GM21360 (cell line): ENCODE results near the gene RNF215.
"Not testable (repeated sequence)": the region's sequence is repeated elsewhere in the genome, so short reads cannot be mapped to it uniquely, and the experiment has no call there.

Source experiments
- ATAC-seq: cut with Tn5 transposase; IDR thresholded peaks from one replicate; pipeline ENCODE4 v1.9.1; 2021; ENCODE audit warnings: mild to moderate bottlenecking, moderate library complexity; ENCODE audit not compliant: unreplicated experiment

The RNF215 gene

DNA sequence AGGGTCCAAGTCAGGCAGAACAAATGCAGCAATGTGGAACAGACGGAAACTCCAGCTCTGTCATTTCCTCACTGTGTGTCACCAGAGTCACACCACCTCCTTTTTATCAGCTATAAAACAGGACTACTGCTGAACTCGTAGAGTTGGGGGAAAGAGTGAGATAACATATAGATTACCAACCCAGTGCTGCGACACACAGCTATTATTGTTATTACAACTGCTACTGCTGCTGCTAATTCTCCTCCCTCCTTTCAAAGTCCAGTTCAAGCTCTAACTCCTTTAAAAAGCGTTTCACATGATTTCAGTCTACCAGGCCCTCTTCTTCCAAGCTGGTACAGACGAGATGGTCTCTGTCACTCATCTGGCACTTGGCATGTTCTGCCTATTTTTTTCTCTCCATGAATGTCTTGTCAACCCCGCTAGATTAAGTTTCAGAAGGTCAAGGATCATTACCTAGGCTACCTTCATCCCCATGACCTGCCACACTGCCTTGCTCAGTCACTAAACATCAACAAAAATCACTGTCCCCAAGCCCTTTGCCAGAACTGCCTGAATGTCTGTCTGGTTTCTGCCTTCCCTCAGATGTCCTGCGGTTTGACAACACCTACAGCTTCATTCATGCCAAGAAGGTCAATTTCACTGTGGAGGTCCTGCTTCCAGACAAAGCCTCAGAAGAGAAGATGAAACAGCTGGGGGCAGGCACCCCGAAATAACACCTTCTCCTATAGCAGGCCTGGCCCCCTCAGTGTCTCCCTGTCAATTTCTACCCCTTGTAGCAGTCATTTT lies 34.7 kb upstream of the RNF215 start:
- ATAC-seq: no peak

GRCh38 chr22:30420347-30421125 lies 33.3 kb upstream of the RNF215 start:
- no peak for ATAC-seq

DNA sequence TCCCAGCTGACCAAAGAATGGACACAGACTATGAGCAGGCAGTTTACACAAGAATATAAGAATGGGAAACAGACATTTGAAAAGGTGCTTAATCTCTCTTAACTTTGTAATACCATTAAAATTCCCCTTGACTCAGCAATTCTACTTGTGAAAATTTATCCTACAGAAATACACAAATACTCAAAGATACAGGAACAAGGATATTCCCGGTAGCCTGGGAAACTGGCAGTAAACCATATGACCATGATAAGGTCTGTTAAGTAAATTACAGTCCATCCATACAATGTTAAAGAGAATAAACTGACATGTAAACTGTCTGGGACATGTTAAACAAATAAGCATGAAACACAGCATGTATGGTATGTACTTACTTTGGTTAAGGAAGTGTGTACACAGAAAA lies 29.6 kb upstream of the RNF215 start:
- no peak for ATAC-seq

- ATAC-seq: no peak
Observed at GRCh38 chr22:30416403-30416802, 29.2 kb upstream of the RNF215 start.

GRCh38 chr22:30414525-30415047 lies 27.4 kb upstream of the RNF215 start:
- ATAC-seq: no peak

DNA sequence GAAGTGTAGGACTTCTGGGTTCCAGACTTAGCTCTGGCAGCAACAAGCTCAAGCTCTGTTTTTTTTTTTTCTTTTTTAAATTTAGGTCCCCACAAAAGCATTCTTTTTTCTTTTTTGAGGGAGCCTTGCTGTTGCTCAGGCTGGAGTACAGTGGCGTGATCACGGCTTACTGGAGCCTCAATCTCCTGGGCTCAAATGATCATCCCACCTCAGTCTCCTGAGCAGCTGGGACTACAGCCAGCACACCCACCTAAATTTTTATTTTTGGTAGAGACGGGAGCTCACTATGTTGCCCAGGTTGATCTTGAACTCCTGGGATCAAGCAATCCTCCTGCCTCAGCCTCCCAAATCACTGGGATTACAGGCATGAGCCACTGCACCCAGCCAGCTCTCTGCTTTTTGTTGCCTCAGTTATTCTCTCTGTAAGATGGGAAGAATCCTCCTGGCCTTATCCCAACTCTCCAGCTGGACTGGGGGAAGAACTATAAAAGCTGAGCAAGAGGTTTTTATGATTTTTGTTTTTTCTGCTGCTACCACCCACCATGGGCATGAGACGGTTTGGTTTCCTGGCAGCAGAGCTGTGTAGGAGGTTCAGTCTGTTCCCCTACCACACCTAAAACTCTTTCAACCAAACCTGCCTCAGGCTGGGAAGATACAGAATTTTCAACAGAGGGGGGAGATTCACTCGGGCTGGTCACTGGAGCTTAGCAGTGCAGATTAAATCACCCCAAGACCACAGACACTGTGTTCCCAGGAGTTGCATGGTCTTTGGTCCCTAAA lies 26.7 kb upstream of the RNF215 start:
- no peak for ATAC-seq

GRCh38 chr22:30413001-30413400 lies 25.8 kb upstream of the RNF215 start:
- no peak for ATAC-seq

DNA sequence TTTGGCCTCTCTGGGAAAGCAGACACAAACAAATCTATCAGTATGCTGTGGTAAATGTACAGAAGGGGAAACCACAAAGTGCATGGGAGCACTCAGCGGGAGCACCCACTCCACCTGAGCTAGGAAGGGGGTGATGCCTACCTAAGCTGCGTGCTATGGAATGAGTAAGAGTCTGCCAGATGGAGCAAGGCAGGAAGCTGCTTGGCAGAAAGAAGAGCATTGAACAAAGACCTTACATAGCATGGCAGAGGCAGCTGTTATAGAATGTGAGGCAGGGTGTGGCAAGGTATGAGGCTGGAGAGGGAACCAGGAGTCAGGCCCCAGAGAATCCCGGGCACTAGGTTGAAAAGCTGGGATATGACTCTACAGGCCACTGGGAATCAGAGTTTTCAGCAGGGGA lies 24.6 kb upstream of the RNF215 start:
- no peak for ATAC-seq

DNA sequence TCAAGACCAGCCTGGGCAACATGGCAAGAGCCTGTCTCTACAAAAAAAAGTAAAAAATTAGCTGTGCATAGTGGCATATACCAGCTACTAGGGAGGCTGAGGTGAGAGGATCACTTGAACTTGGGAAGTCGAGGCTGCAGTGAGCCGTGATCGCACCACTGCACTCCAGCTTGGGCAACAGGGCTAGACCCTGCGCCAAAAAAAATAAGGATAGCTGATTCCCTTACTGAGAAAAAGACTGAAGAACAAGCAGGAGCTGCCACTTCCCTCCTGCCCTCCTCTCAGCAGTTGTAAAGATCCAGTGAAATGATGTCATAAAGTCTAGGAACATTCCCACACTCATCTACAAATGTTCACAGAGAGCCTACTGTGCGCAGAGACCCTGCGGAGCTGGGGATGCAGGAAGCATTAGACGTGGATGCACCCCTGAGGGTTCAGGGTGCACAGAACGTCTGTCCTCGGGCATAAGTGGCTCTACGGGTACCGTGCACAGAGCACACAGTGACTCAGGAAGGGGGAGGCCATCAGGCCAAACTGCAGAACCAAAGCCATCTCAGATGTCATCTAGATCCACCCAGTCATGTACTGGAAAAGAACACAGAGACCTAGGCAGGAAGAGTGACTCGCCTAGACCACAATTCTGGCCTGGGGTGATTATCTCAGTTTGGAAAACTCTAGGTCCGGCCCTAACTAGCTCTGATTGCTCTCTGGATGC lies 21.3 kb upstream of the RNF215 start:
- no peak for ATAC-seq

DNA sequence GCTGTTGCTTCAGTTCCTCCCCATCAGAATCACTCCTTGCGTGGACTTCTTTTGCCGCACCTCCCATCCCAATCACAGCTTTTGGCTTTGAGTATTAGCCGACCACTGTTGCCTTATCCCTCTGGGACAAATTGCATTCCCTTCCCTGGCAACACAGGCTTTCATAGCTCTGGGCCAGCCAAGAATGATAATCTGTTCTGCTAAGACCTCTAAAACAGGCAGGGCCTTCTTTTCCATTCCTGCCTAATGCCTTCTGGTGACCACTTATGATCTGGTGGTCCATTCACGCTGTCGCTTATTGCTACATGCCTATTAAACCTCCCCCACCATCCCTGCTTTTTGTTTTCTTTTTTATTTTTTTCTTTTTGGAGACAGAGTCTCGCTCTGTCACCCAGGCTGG lies 19.2 kb upstream of the RNF215 start:
- ATAC-seq: no peak

DNA sequence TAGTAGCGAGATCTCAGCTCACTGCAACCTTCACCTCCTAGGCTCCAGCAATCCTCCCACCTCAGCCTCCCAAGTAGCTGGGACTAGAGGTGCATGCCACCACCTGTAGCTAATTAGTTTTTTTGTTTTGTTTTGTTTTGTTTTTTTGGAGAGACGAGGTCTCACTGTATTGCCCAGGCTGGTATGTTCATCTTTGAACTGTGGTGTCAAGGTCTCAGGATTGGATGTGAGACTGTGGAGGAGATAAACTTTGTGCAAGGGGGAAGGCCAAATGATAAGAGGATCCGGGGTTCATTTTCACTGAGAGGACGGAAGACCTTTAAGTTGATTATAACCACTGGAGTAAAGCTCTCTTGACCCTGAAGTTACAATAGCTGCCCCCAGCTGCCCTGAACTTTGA lies 18.5 kb upstream of the RNF215 start:
- no peak for ATAC-seq

DNA sequence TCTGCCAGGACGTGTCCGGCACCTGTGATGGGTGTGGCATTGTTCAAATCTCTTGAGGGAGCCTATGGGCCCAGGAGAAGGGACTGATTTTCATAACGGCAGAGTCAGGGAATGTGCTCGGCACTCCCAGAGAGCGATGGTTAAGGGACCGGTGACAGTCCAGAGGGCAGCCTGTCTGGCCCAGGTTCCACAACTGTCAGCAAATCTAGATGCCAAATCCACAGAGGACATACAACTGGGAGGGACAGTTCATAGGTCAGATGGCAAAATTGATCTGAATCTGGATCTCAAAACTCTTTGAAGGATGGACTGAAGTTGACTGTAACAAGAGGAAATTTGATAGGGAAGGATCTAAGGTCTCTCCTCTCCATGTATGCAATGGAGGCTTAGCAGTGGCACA lies 17.1 kb upstream of the RNF215 start:
- no peak for ATAC-seq

GRCh38 chr22:30402766-30403104 lies 15.5 kb upstream of the RNF215 start:
- ATAC-seq: not testable (repeated sequence)

DNA sequence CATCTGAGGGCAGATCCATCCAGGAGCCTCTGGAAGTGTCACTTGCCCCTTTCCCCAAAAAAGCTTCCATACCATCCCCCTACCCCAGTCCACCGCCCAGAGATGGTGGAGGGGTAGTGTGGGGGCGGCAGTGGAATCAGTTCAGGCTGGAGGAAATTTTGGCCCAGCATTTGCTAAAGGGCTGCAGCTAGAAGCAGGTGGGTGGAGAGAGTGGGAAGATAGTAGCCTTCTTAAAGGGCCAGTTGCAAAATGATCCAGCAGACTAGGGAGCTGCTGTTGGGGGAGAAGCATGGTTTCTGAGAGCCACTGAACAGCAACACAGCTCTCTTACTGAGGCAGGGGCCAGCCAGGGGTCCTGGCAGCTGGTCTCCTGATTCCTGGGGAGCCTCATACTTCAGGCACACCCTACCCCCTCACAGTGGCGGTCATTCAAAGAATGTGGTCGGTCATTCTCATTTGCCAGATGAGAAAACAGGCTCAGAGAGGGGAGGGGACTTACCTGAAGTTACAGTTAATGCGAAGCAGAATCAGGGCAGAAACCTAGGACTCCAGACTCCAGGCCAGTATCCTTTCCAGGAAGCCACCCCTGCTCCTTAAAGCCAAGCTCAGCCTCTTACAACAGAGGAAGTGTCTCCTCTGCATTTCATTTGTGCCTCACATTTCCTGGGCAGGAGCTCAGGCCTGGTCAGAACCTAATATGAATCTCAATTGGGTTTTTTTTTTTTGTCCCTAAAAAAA lies 15.0 kb upstream of the RNF215 start:
- ATAC-seq: no peak

DNA sequence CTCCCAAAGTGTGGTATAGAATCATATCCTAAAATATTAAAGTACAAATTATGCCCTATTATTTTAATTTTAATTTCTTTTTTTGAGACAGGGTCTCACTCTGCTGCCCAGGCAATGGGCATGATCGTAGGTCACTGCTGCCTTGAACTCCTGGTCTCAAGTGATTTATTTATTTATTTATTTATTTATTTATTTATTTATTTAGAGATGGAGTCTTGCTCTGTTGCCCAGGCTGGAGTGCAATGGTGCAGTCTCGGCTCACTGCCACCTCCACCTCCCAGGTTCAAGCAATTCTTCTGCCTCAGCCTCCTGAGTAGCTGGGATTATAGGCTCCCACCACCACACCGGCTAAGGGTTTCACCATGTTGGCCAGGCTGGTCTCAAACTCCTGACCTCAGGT lies 13.8 kb upstream of the RNF215 start:
- not testable (repeated sequence) for ATAC-seq

- ATAC-seq: no peak
Observed at GRCh38 chr22:30400159-30400558, 12.9 kb upstream of the RNF215 start.

- ATAC-seq: no peak
Observed at GRCh38 chr22:30399718-30400117, 12.5 kb upstream of the RNF215 start.

DNA sequence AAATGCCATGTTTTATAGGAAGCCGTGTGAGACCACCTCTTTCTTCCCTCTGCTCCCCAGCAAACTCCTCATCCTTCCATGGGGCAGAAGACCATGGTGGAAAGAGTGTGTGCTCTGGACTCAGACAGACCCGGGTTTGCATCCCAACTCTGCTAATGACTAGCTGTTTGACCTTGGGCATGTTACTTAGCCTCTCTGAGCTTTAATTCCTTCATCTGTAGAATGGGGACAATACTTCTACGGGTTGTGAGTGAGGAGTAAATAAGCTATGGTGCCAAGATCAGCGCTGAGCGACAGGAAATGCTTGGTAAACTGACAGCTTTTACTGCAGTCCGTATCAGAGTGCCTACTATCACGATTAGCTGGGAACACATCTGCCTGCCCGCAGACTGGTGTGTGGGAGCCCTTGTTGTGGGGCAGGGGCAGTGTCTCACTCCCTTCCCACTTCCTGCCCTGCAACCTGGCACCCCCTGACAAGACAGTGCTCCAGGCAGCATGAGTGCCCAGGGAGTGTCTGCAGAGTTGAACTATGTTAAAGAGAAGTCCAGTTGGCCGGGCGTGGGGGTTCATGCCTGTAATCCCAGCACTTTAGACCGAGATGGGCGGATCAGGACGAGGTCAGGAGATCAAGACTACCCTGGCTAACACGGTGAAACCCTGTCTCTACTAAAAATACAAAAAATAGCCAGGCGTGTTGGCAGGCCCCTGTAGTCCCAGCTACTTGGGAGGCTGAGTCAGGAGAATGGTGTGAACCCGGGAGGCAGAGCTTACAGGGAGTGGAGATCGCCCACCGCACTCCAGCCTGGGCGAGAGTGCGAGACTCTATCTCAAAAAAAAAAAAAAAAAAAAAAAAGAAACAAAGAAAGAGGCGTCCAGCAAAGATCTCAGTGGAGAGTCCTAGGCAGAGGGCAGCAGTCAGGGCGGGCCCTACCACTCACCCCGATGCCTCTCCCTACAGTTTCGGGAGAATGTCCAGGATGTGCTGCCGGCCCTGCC lies 11.8 kb upstream of the RNF215 start:
- ATAC-seq: no peak
